GM23248 (cell line): ENCODE data around the gene GABRA4.

Experiments used
- EZH2 ChIP-seq: fragments of 200-600 bp; sonication (generic); IDR thresholded peaks from 2 replicates; pipeline ENCODE4 v1.6.1; 2018; ENCODE audit warnings: antibody characterized with exemption, mild to moderate bottlenecking; ENCODE audit not compliant: insufficient read depth, poor library complexity, severe bottlenecking
- EZH2phosphoT487 ChIP-seq: fragments of 200-600 bp; sonication (generic); IDR thresholded peaks from 2 replicates; pipeline ENCODE4 v1.6.1; 2018; ENCODE audit warnings: antibody characterized with exemption, moderate library complexity, mild to moderate bottlenecking, low read depth; ENCODE audit not compliant: insufficient read depth

DNA sequence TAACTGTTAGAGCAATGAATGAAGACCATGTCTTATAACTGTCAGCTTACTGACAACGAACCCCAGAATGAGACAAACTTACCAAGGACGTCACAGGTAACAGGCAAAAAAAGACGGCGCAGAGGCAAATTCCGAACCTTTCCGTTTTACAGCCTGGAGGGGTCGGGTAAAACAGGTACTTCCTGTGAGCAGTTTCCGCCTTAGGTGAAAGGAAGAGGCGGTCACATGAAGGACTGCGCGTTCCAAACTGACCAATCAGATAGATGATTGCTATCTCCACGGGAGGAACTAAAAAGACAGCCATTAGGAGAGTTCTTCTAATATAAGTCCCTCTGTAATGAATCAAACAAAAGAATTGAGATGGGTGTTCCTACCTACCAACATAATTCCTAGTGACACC, 84.3 kb downstream of the GABRA4 start, which contains the start of gene COX7B2:
- TF ChIP-seq EZH2, result no peak
- no peak for TF ChIP-seq EZH2phosphoT487
